A673 (cell line): ENCODE measurements around the gene RXRA. TPM values are rescaled to one million over a fixed set of nuclear protein-coding genes. Genes with fewer than 3 reads are reported as not detected.

Source experiments
- BruUV-seq: library from RNA; stranded (reverse); fragments of 400-500 nt; replicated peaks from 2 replicates; lab custom pipeline; 2021; lab: Mats Ljungman, UMichigan
- CTCF ChIA-PET: fragments of 300-600 bp; sonication (Branson Sonifier 250); formaldehyde crosslinking; loops from one replicate; lab custom pipeline; 2022; ENCODE audit warnings: antibody characterized with exemption; lab: Charles Lee
- POLR2A ChIA-PET: fragments of 300-600 bp; sonication (Branson Sonifier 250); formaldehyde crosslinking; loops from one replicate; lab custom pipeline; 2022; ENCODE audit warnings: antibody characterized with exemption; ENCODE audit not compliant: low non-redundant PET; lab: Charles Lee
- DNase-seq: peaks from one replicate; pipeline ENCODE4 v3.0.0-alpha.2; 2015; ENCODE audit warnings: low spot score
- H3K27ac ChIP-seq: fragments of 200-600 bp; sonication (generic); 2 replicates; pipeline ENCODE4 v1.5.1; 2016; ENCODE audit warnings: mixed run types, low read depth, mild to moderate bottlenecking, mixed read lengths, antibody characterized with exemption, low read length; ENCODE audit not compliant: poor library complexity, severe bottlenecking
- H3K27me3 ChIP-seq: fragments of 200-600 bp; sonication (generic); replicated peaks from 2 replicates; pipeline ENCODE4 v1.6.1; 2017; ENCODE audit warnings: mixed run types, low read depth, mild to moderate bottlenecking, mixed read lengths, antibody characterized with exemption, low read length; ENCODE audit not compliant: insufficient read depth, poor library complexity
- H3K36me3 ChIP-seq: fragments of 200-600 bp; sonication (generic); 2 replicates; pipeline ENCODE4 v1.6.1; 2016; ENCODE audit warnings: mixed run types, mild to moderate bottlenecking, mixed read lengths, antibody characterized with exemption, low read length; ENCODE audit not compliant: insufficient read depth, poor library complexity, severe bottlenecking
- H3K4me1 ChIP-seq: fragments of 200-600 bp; sonication (generic); 2 replicates; pipeline ENCODE4 v1.6.1; 2017; ENCODE audit warnings: mixed run types, mild to moderate bottlenecking, mixed read lengths, antibody characterized with exemption, low read length; ENCODE audit not compliant: insufficient read depth, poor library complexity, severe bottlenecking
- H3K4me3 ChIP-seq: fragments of 200-600 bp; sonication (generic); 2 replicates; pipeline ENCODE4 v1.5.1; 2016; ENCODE audit warnings: low read depth, mixed run types, mild to moderate bottlenecking, mixed read lengths, low read length; ENCODE audit not compliant: poor library complexity, severe bottlenecking
- H3K9me3 ChIP-seq: fragments of 200-600 bp; sonication (generic); 2 replicates; pipeline ENCODE4 v1.6.1; 2016; ENCODE audit warnings: mixed run types, low read depth, mild to moderate bottlenecking, mixed read lengths, antibody characterized with exemption, low read length; ENCODE audit not compliant: poor library complexity, severe bottlenecking
- EZH2 ChIP-seq: fragments of 200-600 bp; sonication (generic); IDR thresholded peaks from 2 replicates; pipeline ENCODE4 v1.6.1; 2017; ENCODE audit warnings: borderline replicate concordance, low read depth, mild to moderate bottlenecking, mixed read lengths, antibody characterized with exemption, low read length; ENCODE audit not compliant: poor library complexity, severe bottlenecking
- intact Hi-C: fragments of 100-400 bp; cut with micrococcal nuclease; formaldehyde crosslinking; loops from one replicate; pipeline ENCODE4 v1.10.0; 2022; ENCODE audit not compliant: unreplicated experiment
- total RNA-seq: library from RNA; stranded (reverse); gene quantifications from 2 replicates; pipeline ENCODE4 v1.2.3, GENCODE V29; 2021
- TF ChIP-seq, protein P1 (sequence below): fragments of 300-800, 200-600 bp; sonication (generic); conservative IDR thresholded peaks from 2 replicates; pipeline ENCODE4 v1.5.1; 2017; ENCODE audit warnings: low read depth, mild to moderate bottlenecking, antibody characterized with exemption, low read length, moderate library complexity, mixed read lengths

Gene RXRA
- total RNA-seq, 1 experiment from 2014 or later: 54.1 TPM

DNA sequence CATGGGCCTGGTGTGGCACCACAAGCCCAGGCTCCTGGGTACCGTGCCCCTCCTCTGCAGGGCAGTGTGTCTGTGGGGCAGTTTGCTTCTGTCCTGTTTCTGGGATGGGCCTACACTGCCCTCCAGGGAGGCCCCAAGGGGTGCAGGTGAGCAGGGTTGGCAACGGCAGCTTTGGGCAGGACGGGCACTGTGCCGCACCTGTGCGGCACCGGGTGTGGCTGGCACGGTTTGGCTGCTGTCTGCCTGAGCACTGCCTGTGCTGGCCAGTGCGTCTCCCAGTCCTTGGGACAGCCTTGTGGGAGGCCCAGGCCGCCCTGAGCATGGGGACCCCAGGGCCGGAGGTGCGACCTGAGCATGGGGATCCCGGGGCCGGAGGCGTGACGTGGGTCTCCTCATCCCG, 37.2 kb downstream of the RXRA start:
- BruUV-seq: no TSS peak

DNA sequence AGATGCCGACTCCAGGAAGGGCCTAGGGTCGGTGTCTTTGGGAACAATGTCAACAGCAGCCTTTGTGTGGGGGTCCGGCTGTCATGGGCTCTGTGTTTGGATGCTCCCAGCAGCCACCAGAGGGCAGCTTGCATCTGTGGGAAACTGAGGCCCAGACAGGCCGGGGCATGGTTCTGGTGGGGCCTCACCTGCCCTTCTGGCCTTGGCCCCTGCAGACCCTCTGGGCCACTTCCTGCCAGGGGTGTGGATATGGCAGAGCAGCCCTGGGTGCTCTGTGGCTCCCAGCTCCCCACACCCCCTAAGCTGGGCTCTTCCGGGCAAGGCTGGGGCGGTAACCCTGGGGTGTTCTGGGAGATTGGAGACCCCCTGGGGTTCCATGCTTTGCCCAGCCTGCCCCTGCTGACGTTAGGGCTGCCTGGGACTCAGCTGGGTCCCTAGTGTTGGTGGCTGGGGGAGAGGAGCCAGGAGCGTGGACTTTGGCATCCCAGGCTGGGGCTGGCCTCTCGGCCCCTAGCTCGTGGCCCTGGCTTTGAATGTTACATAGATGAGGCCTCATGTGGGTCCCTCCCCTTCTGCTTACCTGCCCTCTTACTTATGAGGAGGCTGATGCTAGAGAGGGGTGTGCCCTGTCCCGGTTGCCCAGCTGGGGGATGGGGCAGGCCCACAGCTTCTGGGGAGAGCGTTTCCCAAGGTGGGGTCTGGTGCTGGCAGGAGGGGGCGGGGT, 38.3 kb downstream of the RXRA start:
- Histone ChIP-seq H3K4me3 (no peak overlapping the region), H3K9me3 (no peaks in the 10 kb centered on the region), H3K4me1 (peaks cover 58% of the 10 kb centered on the region), H3K36me3 (no peaks in the 10 kb centered on the region), H3K27ac (peak overlapping the region; percentile 86), H3K27me3 (no peaks in the 10 kb centered on the region)
- ChIA-PET POLR2A (no interaction called here), CTCF (no interaction called here)
- BruUV-seq: no TSS peak
- intact Hi-C loops: loop anchor here (5.0 kb wide), 1 partner anchor 43 kb away; no protein-coding TSS in a partner anchor
- TF ChIP-seq, protein P1, sequence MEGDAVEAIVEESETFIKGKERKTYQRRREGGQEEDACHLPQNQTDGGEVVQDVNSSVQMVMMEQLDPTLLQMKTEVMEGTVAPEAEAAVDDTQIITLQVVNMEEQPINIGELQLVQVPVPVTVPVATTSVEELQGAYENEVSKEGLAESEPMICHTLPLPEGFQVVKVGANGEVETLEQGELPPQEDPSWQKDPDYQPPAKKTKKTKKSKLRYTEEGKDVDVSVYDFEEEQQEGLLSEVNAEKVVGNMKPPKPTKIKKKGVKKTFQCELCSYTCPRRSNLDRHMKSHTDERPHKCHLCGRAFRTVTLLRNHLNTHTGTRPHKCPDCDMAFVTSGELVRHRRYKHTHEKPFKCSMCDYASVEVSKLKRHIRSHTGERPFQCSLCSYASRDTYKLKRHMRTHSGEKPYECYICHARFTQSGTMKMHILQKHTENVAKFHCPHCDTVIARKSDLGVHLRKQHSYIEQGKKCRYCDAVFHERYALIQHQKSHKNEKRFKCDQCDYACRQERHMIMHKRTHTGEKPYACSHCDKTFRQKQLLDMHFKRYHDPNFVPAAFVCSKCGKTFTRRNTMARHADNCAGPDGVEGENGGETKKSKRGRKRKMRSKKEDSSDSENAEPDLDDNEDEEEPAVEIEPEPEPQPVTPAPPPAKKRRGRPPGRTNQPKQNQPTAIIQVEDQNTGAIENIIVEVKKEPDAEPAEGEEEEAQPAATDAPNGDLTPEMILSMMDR: 0 out of 2 replicates have a peak, but pooled peaks have one; percentile 15
- no peak for TF ChIP-seq EZH2
- DNase-seq: no peak

More for the DNA sequence above, 37.2 kb downstream of the RXRA start:
- H3K36me3 ChIP-seq: no peaks in the 10 kb centered on the region
- no peak for DNase-seq
- H3K27me3 ChIP-seq: no peaks in the 10 kb centered on the region
- intact Hi-C loops: no loop called here
- peaks cover 58% of the 10 kb centered on the region for H3K4me1 ChIP-seq
- CTCF ChIA-PET: no interaction called here
- TF ChIP-seq EZH2: no peak
- TF ChIP-seq, protein P1: no peak
- no peak overlapping the region for H3K4me3 ChIP-seq
- POLR2A ChIA-PET: no interaction called here
- no peak overlapping the region for H3K27ac ChIP-seq
- no peaks in the 10 kb centered on the region for H3K9me3 ChIP-seq

GRCh38 chr9:134365115-134365596, 38.9 kb downstream of the RXRA start:
- CTCF ChIA-PET: no interaction called here
- POLR2A ChIA-PET: no interaction called here
- no peaks in the 10 kb centered on the region for H3K36me3 ChIP-seq
- peak overlapping the region; percentile 86 for H3K27ac ChIP-seq
- no peak for DNase-seq
- no peaks in the 10 kb centered on the region for H3K9me3 ChIP-seq
- no peak overlapping the region for H3K4me3 ChIP-seq
- TF ChIP-seq, protein P1: no peak
- no peak for TF ChIP-seq EZH2
- no peaks in the 10 kb centered on the region for H3K27me3 ChIP-seq
- H3K4me1 ChIP-seq: peaks cover 62% of the 10 kb centered on the region
- no TSS peak for BruUV-seq
- intact Hi-C loops: loop anchor here (5.0 kb wide), 1 partner anchor 42 kb away; no protein-coding TSS in a partner anchor
